ENCODE measurements around the gene ST7L.

ST7L gene

DNA sequence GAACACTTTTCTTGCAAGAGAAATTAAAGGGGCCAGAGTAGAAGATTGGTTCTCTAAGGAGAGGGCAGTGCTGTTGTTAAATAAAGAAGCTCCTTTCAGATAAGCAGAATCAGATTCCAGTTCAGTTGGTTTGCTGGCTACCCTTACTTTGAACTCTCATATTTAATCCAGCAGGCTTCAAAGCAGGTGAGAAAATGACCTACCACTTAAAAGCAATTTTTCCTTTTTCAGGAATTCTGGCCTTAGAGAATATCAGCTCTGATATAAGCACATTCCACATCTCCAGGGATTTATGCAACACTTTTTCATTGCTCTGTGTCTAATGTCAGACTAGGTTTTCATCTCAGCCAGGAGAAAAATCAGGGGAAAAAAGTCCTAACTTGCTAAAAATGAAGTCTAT lies 81.5 kb downstream of the ST7L start:
- no peaks in the 10 kb centered on the region for H3K36me3 ChIP-seq (replicated peaks; ENCODE audit: low read depth, low read length)
- no peaks in the 10 kb centered on the region for H3K79me2 ChIP-seq (ENCODE audit: low read length)
- H3K27me3 ChIP-seq (ENCODE audit: low read depth, low read length): no peaks in the 10 kb centered on the region
- H4K20me1 ChIP-seq (ENCODE audit: insufficient read depth, low read length): no peaks in the 10 kb centered on the region
- no peak overlapping the region for H2AFZ ChIP-seq (ENCODE audit: low read depth, low read length)
- H3K4me1 ChIP-seq (ENCODE audit: low read length): no peaks in the 10 kb centered on the region
- no peak overlapping the region for H3K27ac ChIP-seq (ENCODE audit: low read length)
- TF ChIP-seq, protein P1, sequence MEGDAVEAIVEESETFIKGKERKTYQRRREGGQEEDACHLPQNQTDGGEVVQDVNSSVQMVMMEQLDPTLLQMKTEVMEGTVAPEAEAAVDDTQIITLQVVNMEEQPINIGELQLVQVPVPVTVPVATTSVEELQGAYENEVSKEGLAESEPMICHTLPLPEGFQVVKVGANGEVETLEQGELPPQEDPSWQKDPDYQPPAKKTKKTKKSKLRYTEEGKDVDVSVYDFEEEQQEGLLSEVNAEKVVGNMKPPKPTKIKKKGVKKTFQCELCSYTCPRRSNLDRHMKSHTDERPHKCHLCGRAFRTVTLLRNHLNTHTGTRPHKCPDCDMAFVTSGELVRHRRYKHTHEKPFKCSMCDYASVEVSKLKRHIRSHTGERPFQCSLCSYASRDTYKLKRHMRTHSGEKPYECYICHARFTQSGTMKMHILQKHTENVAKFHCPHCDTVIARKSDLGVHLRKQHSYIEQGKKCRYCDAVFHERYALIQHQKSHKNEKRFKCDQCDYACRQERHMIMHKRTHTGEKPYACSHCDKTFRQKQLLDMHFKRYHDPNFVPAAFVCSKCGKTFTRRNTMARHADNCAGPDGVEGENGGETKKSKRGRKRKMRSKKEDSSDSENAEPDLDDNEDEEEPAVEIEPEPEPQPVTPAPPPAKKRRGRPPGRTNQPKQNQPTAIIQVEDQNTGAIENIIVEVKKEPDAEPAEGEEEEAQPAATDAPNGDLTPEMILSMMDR (IDR thresholded peaks at IDR 0.05; ENCODE audit: low read depth, low read length): no peak
- no peak for TF ChIP-seq EZH2phosphoT487 (IDR thresholded peaks at IDR 0.05; ENCODE audit: low read depth)
- no peak overlapping the region for H3K4me2 ChIP-seq (ENCODE audit: low read length)
- H3K9me3 ChIP-seq (ENCODE audit: insufficient read depth, low read length): no peaks in the 10 kb centered on the region
- H3K9ac ChIP-seq (ENCODE audit: low read length): no peak overlapping the region
- no peak overlapping the region for H3K4me3 ChIP-seq (ENCODE audit: low read length)

DNA sequence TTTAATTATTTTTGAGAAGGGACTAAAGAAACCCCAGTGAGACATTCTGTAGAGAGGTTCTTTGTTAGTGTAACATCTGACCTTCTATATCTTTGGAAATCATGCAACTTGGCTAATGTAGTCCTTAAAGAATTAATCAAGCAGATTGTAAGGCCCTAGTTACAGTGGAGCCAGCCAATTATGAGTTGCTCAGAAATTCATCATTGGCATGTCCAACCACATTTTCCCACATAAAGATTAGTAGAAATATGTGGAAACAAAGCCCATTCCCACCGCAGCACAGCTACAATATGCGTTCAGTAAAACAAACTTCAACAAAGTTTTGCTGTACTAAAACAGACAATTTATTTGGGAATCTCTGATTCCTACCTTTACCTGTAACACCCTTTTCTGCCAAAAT lies 82.4 kb downstream of the ST7L start:
- Histone ChIP-seq H3K4me1 (ENCODE audit: low read length) (no peaks in the 10 kb centered on the region), H2AFZ (ENCODE audit: low read depth, low read length) (no peak overlapping the region), H3K79me2 (ENCODE audit: low read length) (no peaks in the 10 kb centered on the region), H3K4me2 (ENCODE audit: low read length) (no peak overlapping the region), H3K9ac (ENCODE audit: low read length) (no peak overlapping the region), H3K9me3 (ENCODE audit: insufficient read depth, low read length) (no peaks in the 10 kb centered on the region), H3K27ac (ENCODE audit: low read length) (no peak overlapping the region), H3K4me3 (ENCODE audit: low read length) (no peak overlapping the region), H4K20me1 (ENCODE audit: insufficient read depth, low read length) (no peaks in the 10 kb centered on the region), H3K36me3 (replicated peaks; ENCODE audit: low read depth, low read length) (no peaks in the 10 kb centered on the region), H3K27me3 (ENCODE audit: low read depth, low read length) (no peaks in the 10 kb centered on the region)
- TF ChIP-seq EZH2phosphoT487 (IDR thresholded peaks at IDR 0.05; ENCODE audit: low read depth): no peak
- TF ChIP-seq, protein P1 (IDR thresholded peaks at IDR 0.05; ENCODE audit: low read depth, low read length): no peak

DNA sequence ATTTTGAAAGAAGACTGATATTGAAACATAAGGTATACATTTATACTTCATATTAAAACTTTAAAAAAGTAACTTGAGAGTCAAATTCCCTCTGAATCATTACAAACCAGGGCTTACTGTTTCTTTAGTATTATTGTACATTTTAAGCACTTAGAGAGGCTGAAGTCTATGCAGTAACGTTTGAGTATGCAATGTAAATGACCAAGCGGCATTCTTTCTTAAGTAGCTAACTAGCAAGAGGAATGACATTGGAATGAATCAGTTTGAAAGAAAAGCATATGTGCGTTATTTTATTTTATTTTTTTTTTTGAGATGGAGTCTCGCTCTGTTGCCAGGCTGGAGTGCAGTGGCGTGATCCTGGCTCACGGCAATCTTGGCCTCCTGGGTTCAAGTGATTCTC lies 85.9 kb downstream of the ST7L start:
- Histone ChIP-seq H4K20me1 (ENCODE audit: insufficient read depth, low read length) (no peaks in the 10 kb centered on the region), H2AFZ (ENCODE audit: low read depth, low read length) (no peak overlapping the region), H3K79me2 (ENCODE audit: low read length) (no peaks in the 10 kb centered on the region), H3K9ac (ENCODE audit: low read length) (no peak overlapping the region), H3K36me3 (replicated peaks; ENCODE audit: low read depth, low read length) (no peaks in the 10 kb centered on the region), H3K9me3 (ENCODE audit: insufficient read depth, low read length) (no peaks in the 10 kb centered on the region), H3K4me3 (ENCODE audit: low read length) (no peak overlapping the region), H3K27me3 (ENCODE audit: low read depth, low read length) (no peaks in the 10 kb centered on the region), H3K4me1 (ENCODE audit: low read length) (no peaks in the 10 kb centered on the region), H3K4me2 (ENCODE audit: low read length) (no peak overlapping the region), H3K27ac (ENCODE audit: low read length) (no peak overlapping the region)
- TF ChIP-seq, protein P1 (IDR thresholded peaks at IDR 0.05; ENCODE audit: low read depth, low read length): no peak
- no peak for TF ChIP-seq EZH2phosphoT487 (IDR thresholded peaks at IDR 0.05; ENCODE audit: low read depth)

DNA sequence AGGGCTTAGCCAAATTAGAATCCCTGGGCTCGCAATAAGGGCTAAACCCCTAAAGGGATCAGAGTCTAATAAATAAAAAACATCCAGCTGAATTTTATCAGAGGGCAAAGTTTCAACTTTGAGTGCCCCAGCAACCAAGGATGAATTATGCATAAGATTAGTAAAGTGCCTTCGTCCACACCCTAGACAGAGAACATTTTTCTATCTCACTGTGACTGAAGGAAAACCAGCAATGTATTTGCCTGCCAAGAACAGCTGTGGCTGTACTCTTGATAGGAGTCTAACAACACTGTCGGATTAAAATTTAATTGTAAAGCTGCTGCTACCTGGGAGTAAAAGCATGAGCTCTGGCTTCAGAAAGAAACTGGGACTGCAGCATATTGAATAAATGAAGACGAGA lies 86.9 kb downstream of the ST7L start:
- TF ChIP-seq EZH2phosphoT487 (IDR thresholded peaks at IDR 0.05; ENCODE audit: low read depth): no peak
- Histone ChIP-seq H3K27ac (ENCODE audit: low read length) (no peak overlapping the region), H4K20me1 (ENCODE audit: insufficient read depth, low read length) (no peaks in the 10 kb centered on the region), H3K4me3 (ENCODE audit: low read length) (no peak overlapping the region), H3K27me3 (ENCODE audit: low read depth, low read length) (no peaks in the 10 kb centered on the region), H3K36me3 (replicated peaks; ENCODE audit: low read depth, low read length) (no peaks in the 10 kb centered on the region), H2AFZ (ENCODE audit: low read depth, low read length) (no peak overlapping the region), H3K4me2 (ENCODE audit: low read length) (no peak overlapping the region), H3K9ac (ENCODE audit: low read length) (no peak overlapping the region), H3K4me1 (ENCODE audit: low read length) (no peaks in the 10 kb centered on the region), H3K79me2 (ENCODE audit: low read length) (no peaks in the 10 kb centered on the region), H3K9me3 (ENCODE audit: insufficient read depth, low read length) (no peaks in the 10 kb centered on the region)

DNA sequence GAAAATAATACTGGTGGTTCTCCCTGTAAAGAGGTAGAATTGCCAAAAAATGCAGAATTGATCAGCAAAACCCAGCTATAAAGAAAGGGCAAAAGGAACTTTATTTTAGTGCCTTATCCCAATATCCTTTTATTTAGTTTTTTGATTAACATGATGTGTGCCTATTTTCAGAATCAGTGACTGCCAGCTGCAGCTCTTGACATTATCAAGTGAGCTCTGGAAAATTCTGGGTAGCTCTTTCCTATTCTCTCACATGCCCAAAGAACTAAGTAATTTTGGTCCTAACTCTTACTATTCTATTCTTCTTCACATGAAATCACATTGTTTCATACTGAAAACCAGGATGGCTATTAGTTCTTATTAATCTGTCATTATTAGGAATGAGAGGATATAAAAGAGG lies 88.1 kb downstream of the ST7L start:
- TF ChIP-seq EZH2phosphoT487 (IDR thresholded peaks at IDR 0.05; ENCODE audit: low read depth): no peak
- TF ChIP-seq, protein P1 (IDR thresholded peaks at IDR 0.05; ENCODE audit: low read depth, low read length): no peak
- H3K4me1 ChIP-seq (ENCODE audit: low read length): no peaks in the 10 kb centered on the region
- H4K20me1 ChIP-seq (ENCODE audit: insufficient read depth, low read length): no peaks in the 10 kb centered on the region
- no peak overlapping the region for H3K27ac ChIP-seq (ENCODE audit: low read length)
- H3K9me3 ChIP-seq (ENCODE audit: insufficient read depth, low read length): no peaks in the 10 kb centered on the region
- H3K9ac ChIP-seq (ENCODE audit: low read length): no peak overlapping the region
- H3K27me3 ChIP-seq (ENCODE audit: low read depth, low read length): no peaks in the 10 kb centered on the region
- H3K36me3 ChIP-seq (replicated peaks; ENCODE audit: low read depth, low read length): no peaks in the 10 kb centered on the region
- H3K4me2 ChIP-seq (ENCODE audit: low read length): no peak overlapping the region
- no peak overlapping the region for H2AFZ ChIP-seq (ENCODE audit: low read depth, low read length)
- no peak overlapping the region for H3K4me3 ChIP-seq (ENCODE audit: low read length)
- no peaks in the 10 kb centered on the region for H3K79me2 ChIP-seq (ENCODE audit: low read length)
